ENCODE measurements around the gene CCDC102A. TPM values are rescaled to one million over a fixed set of nuclear protein-coding genes. Genes with fewer than 3 reads are reported as not detected.

Gene CCDC102A
- total and polyA plus RNA-seq, 2 of the 13 experiments (the other 11 are each of a cell fraction or from before 2014, with no cell fraction given), result 2.1 to 2.8 TPM

- TF ChIP-seq HNF4A (CRISPR knock-in tag; IDR thresholded peaks at IDR 0.05), result peak; percentile 7; the same call in 1 of the 2 replicates
- no peak for TF ChIP-seq ZBED4 (CRISPR knock-in tag; IDR thresholded peaks at IDR 0.05; ENCODE audit: borderline replicate concordance)
- no peak for TF ChIP-seq PAF1 (CRISPR knock-in tag; IDR thresholded peaks at IDR 0.05)
- TF ChIP-seq CENPX (CRISPR knock-in tag; IDR thresholded peaks at IDR 0.05), result no peak
- no peak for TF ChIP-seq POGK (CRISPR knock-in tag; conservative IDR thresholded peaks at IDR 0.05)
- TF ChIP-seq PHF20 (CRISPR knock-in tag; IDR thresholded peaks at IDR 0.05), result no peak
- no peak for TF ChIP-seq EEA1 (CRISPR knock-in tag; IDR thresholded peaks at IDR 0.05; ENCODE audit: borderline replicate concordance)
- TF ChIP-seq, protein P1, sequence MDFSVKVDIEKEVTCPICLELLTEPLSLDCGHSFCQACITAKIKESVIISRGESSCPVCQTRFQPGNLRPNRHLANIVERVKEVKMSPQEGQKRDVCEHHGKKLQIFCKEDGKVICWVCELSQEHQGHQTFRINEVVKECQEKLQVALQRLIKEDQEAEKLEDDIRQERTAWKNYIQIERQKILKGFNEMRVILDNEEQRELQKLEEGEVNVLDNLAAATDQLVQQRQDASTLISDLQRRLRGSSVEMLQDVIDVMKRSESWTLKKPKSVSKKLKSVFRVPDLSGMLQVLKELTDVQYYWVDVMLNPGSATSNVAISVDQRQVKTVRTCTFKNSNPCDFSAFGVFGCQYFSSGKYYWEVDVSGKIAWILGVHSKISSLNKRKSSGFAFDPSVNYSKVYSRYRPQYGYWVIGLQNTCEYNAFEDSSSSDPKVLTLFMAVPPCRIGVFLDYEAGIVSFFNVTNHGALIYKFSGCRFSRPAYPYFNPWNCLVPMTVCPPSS (IDR thresholded peaks at IDR 0.05), result no peak
- TF ChIP-seq GABPA (IDR thresholded peaks at IDR 0.05; ENCODE audit: low read depth, low read length), result no peak
- TF ChIP-seq GABPA (CRISPR knock-in tag; IDR thresholded peaks at IDR 0.05; ENCODE audit: low read depth), result no peak; the same call in 1 of the 2 replicates
- no peak for TF ChIP-seq TCF7 (IDR thresholded peaks at IDR 0.05; ENCODE audit: low read depth)
- no peak for TF ChIP-seq ZNF782 (CRISPR knock-in tag; IDR thresholded peaks at IDR 0.05; ENCODE audit: borderline replicate concordance)
- TF ChIP-seq ZNF703 (CRISPR knock-in tag; IDR thresholded peaks at IDR 0.05; ENCODE audit: borderline replicate concordance), result no peak
- TF ChIP-seq SALL2 (CRISPR knock-in tag; IDR thresholded peaks at IDR 0.05), result no peak
- TF ChIP-seq EZH2 (conservative IDR thresholded peaks at IDR 0.05; ENCODE audit: low read depth, low read length), result no peak
- no peak for TF ChIP-seq NPAS2 (CRISPR knock-in tag; IDR thresholded peaks at IDR 0.05; ENCODE audit: borderline replicate concordance)
- TF ChIP-seq, protein P2, sequence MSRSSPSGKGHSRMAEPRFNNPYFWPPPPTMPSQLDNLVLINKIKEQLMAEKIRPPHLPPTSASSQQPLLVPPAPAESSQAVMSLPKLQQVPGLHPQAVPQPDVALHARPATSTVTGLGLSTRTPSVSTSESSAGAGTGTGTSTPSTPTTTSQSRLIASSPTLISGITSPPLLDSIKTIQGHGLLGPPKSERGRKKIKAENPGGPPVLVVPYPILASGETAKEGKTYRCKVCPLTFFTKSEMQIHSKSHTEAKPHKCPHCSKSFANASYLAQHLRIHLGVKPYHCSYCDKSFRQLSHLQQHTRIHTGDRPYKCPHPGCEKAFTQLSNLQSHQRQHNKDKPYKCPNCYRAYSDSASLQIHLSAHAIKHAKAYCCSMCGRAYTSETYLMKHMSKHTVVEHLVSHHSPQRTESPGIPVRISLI (CRISPR knock-in tag; IDR thresholded peaks at IDR 0.05; ENCODE audit: borderline replicate concordance), result no peak
- TF ChIP-seq TCF12 (IDR thresholded peaks at IDR 0.05), result no peak
- no peak for TF ChIP-seq TCF12 (CRISPR knock-in tag; IDR thresholded peaks at IDR 0.05)
- no peak for TF ChIP-seq HNRNPL (IDR thresholded peaks at IDR 0.05; ENCODE audit: low read depth, low read length)
- TF ChIP-seq, protein P3, sequence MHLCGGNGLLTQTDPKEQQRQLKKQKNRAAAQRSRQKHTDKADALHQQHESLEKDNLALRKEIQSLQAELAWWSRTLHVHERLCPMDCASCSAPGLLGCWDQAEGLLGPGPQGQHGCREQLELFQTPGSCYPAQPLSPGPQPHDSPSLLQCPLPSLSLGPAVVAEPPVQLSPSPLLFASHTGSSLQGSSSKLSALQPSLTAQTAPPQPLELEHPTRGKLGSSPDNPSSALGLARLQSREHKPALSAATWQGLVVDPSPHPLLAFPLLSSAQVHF (CRISPR knock-in tag; IDR thresholded peaks at IDR 0.05), result no peak
- 0 out of 2 replicates have a peak, but pooled peaks have one; percentile 38 for TF ChIP-seq GLI4 (CRISPR knock-in tag; IDR thresholded peaks at IDR 0.05; ENCODE audit: borderline replicate concordance)
These were observed 65.7 kb downstream of the CCDC102A start (continued) for GRCh38 chr16:57470711-57471110.

All from HepG2 (cell line).